ENCODE results near the gene AIMP1.

Gene AIMP1

GRCh38 chr4:106315968-106316772 lies at the start of gene AIMP1, which contains the start of gene TBCK:
Gene AIMP1, plus strand, starts transcription at chr4:106316550. Its CDS starts 8,460 bp downstream, at chr4:106325010.
Gene TBCK, minus strand, starts transcription at chr4:106316209. Its CDS starts 7,249 bp downstream, at chr4:106308960.
- Histone ChIP-seq H3K4me3 (ENCODE audit: low read length in 2 of 2) (peak within 1 kb of the TSS; percentile 78 to 85), H3K27ac (ENCODE audit: low read depth in 2 of 2, low read length in 2 of 2) (peak within 1 kb of the TSS; percentile 93), H3K27me3 (ENCODE audit: control insufficient read depth in 2 of 2, insufficient read depth in 2 of 2, low read length in 2 of 2) (no peaks in the 10 kb centered on the region), H3K9ac (ENCODE audit: low read depth in 1 of 2, low read length in 2 of 2) (peak within 1 kb of the TSS; percentile 90 to 93), H3K9me3 (ENCODE audit: control insufficient read depth in 2 of 2, low read length in 2 of 2) (no peaks in the 10 kb centered on the region), H3K4me1 (ENCODE audit: control insufficient read depth in 2 of 2, insufficient read depth in 2 of 2, low read length in 2 of 2) (peaks cover 9 to 10% of the 10 kb centered on the region in 2 donors), H3K36me3 (ENCODE audit: control insufficient read depth in 2 of 2, insufficient read depth in 2 of 2, low read length in 2 of 2) (no peaks in the 10 kb centered on the region)

GRCh38 chr4:106268786-106269185 lies 47.6 kb upstream of the AIMP1 start:
- no peak overlapping the region for H3K27ac ChIP-seq (ENCODE audit: low read depth in 2 of 2, low read length in 2 of 2)
- H3K27me3 ChIP-seq (ENCODE audit: control insufficient read depth in 2 of 2, insufficient read depth in 2 of 2, low read length in 2 of 2) = no peaks in the 10 kb centered on the region

GRCh38 chr4:106269711-106270110 lies 46.6 kb upstream of the AIMP1 start:
- Histone ChIP-seq H3K4me1 (ENCODE audit: control insufficient read depth in 2 of 2, insufficient read depth in 2 of 2, low read length in 2 of 2) (no peaks in the 10 kb centered on the region), H3K9ac (ENCODE audit: low read depth in 1 of 2, low read length in 2 of 2) (no peak overlapping the region), H3K27ac (ENCODE audit: low read depth in 2 of 2, low read length in 2 of 2) (no peak overlapping the region), H3K9me3 (ENCODE audit: control insufficient read depth in 2 of 2, low read length in 2 of 2) (no peaks in the 10 kb centered on the region), H3K4me3 (ENCODE audit: low read length in 2 of 2) (no peak overlapping the region), H3K36me3 (ENCODE audit: control insufficient read depth in 2 of 2, insufficient read depth in 2 of 2, low read length in 2 of 2) (peaks cover 0 to 3% of the 10 kb centered on the region in 2 donors), H3K27me3 (ENCODE audit: control insufficient read depth in 2 of 2, insufficient read depth in 2 of 2, low read length in 2 of 2) (no peaks in the 10 kb centered on the region)

More at GRCh38 chr4:106268786-106269185, 47.6 kb upstream of the AIMP1 start:
- H3K9me3 ChIP-seq (ENCODE audit: control insufficient read depth in 2 of 2, low read length in 2 of 2) = no peaks in the 10 kb centered on the region
- H3K36me3 ChIP-seq (ENCODE audit: control insufficient read depth in 2 of 2, insufficient read depth in 2 of 2, low read length in 2 of 2) = no peaks in the 10 kb centered on the region
- H3K9ac ChIP-seq (ENCODE audit: low read depth in 1 of 2, low read length in 2 of 2) = no peak overlapping the region
- no peak overlapping the region for H3K4me3 ChIP-seq (ENCODE audit: low read length in 2 of 2)
- H3K4me1 ChIP-seq (ENCODE audit: control insufficient read depth in 2 of 2, insufficient read depth in 2 of 2, low read length in 2 of 2) = no peaks in the 10 kb centered on the region

- peaks cover 2 to 3% of the 10 kb centered on the region in 2 donors for H3K36me3 ChIP-seq (ENCODE audit: control insufficient read depth in 2 of 2, insufficient read depth in 2 of 2, low read length in 2 of 2)
- H3K27ac ChIP-seq (ENCODE audit: low read depth in 2 of 2, low read length in 2 of 2) = no peak overlapping the region
- no peak overlapping the region for H3K9ac ChIP-seq (ENCODE audit: low read depth in 1 of 2, low read length in 2 of 2)
- H3K9me3 ChIP-seq (ENCODE audit: control insufficient read depth in 2 of 2, low read length in 2 of 2) = no peaks in the 10 kb centered on the region
- H3K4me3 ChIP-seq (ENCODE audit: low read length in 2 of 2) = no peak overlapping the region
- no peaks in the 10 kb centered on the region for H3K27me3 ChIP-seq (ENCODE audit: control insufficient read depth in 2 of 2, insufficient read depth in 2 of 2, low read length in 2 of 2)
- no peaks in the 10 kb centered on the region for H3K4me1 ChIP-seq (ENCODE audit: control insufficient read depth in 2 of 2, insufficient read depth in 2 of 2, low read length in 2 of 2)
These were observed 45.6 kb upstream of the AIMP1 start for GRCh38 chr4:106270736-106271135.

- H3K27ac ChIP-seq (ENCODE audit: low read depth in 2 of 2, low read length in 2 of 2) = no peak overlapping the region
- H3K4me1 ChIP-seq (ENCODE audit: control insufficient read depth in 2 of 2, insufficient read depth in 2 of 2, low read length in 2 of 2) = no peaks in the 10 kb centered on the region
- no peaks in the 10 kb centered on the region for H3K27me3 ChIP-seq (ENCODE audit: control insufficient read depth in 2 of 2, insufficient read depth in 2 of 2, low read length in 2 of 2)
- no peak overlapping the region for H3K4me3 ChIP-seq (ENCODE audit: low read length in 2 of 2)
- no peaks in the 10 kb centered on the region for H3K9me3 ChIP-seq (ENCODE audit: control insufficient read depth in 2 of 2, low read length in 2 of 2)
- peaks cover 2 to 3% of the 10 kb centered on the region in 2 donors for H3K36me3 ChIP-seq (ENCODE audit: control insufficient read depth in 2 of 2, insufficient read depth in 2 of 2, low read length in 2 of 2)
- H3K9ac ChIP-seq (ENCODE audit: low read depth in 1 of 2, low read length in 2 of 2) = no peak overlapping the region
These were observed 42.5 kb upstream of the AIMP1 start for GRCh38 chr4:106273831-106274230.

GRCh38 chr4:106277140-106277675 lies 39.1 kb upstream of the AIMP1 start:
- Histone ChIP-seq H3K4me1 (ENCODE audit: control insufficient read depth in 2 of 2, insufficient read depth in 2 of 2, low read length in 2 of 2) (no peaks in the 10 kb centered on the region), H3K27me3 (ENCODE audit: control insufficient read depth in 2 of 2, insufficient read depth in 2 of 2, low read length in 2 of 2) (no peaks in the 10 kb centered on the region), H3K27ac (ENCODE audit: low read depth in 2 of 2, low read length in 2 of 2) (no peak overlapping the region), H3K4me3 (ENCODE audit: low read length in 2 of 2) (no peak overlapping the region), H3K36me3 (ENCODE audit: control insufficient read depth in 2 of 2, insufficient read depth in 2 of 2, low read length in 2 of 2) (peaks cover 2 to 3% of the 10 kb centered on the region in 2 donors), H3K9ac (ENCODE audit: low read depth in 1 of 2, low read length in 2 of 2) (no peak overlapping the region), H3K9me3 (ENCODE audit: control insufficient read depth in 2 of 2, low read length in 2 of 2) (no peaks in the 10 kb centered on the region)

GRCh38 chr4:106284227-106284626 lies 32.1 kb upstream of the AIMP1 start:
- H3K4me1 ChIP-seq (ENCODE audit: control insufficient read depth in 2 of 2, insufficient read depth in 2 of 2, low read length in 2 of 2) = no peaks in the 10 kb centered on the region
- peaks cover 0 to 7% of the 10 kb centered on the region in 2 donors for H3K36me3 ChIP-seq (ENCODE audit: control insufficient read depth in 2 of 2, insufficient read depth in 2 of 2, low read length in 2 of 2)
- no peak overlapping the region for H3K9ac ChIP-seq (ENCODE audit: low read depth in 1 of 2, low read length in 2 of 2)
- H3K4me3 ChIP-seq (ENCODE audit: low read length in 2 of 2) = no peak overlapping the region
- H3K27me3 ChIP-seq (ENCODE audit: control insufficient read depth in 2 of 2, insufficient read depth in 2 of 2, low read length in 2 of 2) = no peaks in the 10 kb centered on the region
- H3K9me3 ChIP-seq (ENCODE audit: control insufficient read depth in 2 of 2, low read length in 2 of 2) = no peaks in the 10 kb centered on the region
- no peak overlapping the region for H3K27ac ChIP-seq (ENCODE audit: low read depth in 2 of 2, low read length in 2 of 2)

GRCh38 chr4:106286611-106287010 lies 29.7 kb upstream of the AIMP1 start:
- H3K36me3 ChIP-seq (ENCODE audit: control insufficient read depth in 2 of 2, insufficient read depth in 2 of 2, low read length in 2 of 2) = peaks cover 4 to 10% of the 10 kb centered on the region in 2 donors
- no peaks in the 10 kb centered on the region for H3K4me1 ChIP-seq (ENCODE audit: control insufficient read depth in 2 of 2, insufficient read depth in 2 of 2, low read length in 2 of 2)
- no peak overlapping the region for H3K27ac ChIP-seq (ENCODE audit: low read depth in 2 of 2, low read length in 2 of 2)
- H3K4me3 ChIP-seq (ENCODE audit: low read length in 2 of 2) = no peak overlapping the region
- H3K9ac ChIP-seq (ENCODE audit: low read depth in 1 of 2, low read length in 2 of 2) = no peak overlapping the region
- no peaks in the 10 kb centered on the region for H3K9me3 ChIP-seq (ENCODE audit: control insufficient read depth in 2 of 2, low read length in 2 of 2)
- H3K27me3 ChIP-seq (ENCODE audit: control insufficient read depth in 2 of 2, insufficient read depth in 2 of 2, low read length in 2 of 2) = no peaks in the 10 kb centered on the region

- peaks cover 5 to 15% of the 10 kb centered on the region in 2 donors for H3K36me3 ChIP-seq (ENCODE audit: control insufficient read depth in 2 of 2, insufficient read depth in 2 of 2, low read length in 2 of 2)
These were observed 28.9 kb upstream of the AIMP1 start for GRCh38 chr4:106287353-106287969.

GRCh38 chr4:106289737-106290136 lies 26.6 kb upstream of the AIMP1 start:
- H3K9ac ChIP-seq (ENCODE audit: low read depth in 1 of 2, low read length in 2 of 2) = no peak overlapping the region
- H3K4me1 ChIP-seq (ENCODE audit: control insufficient read depth in 2 of 2, insufficient read depth in 2 of 2, low read length in 2 of 2) = no peaks in the 10 kb centered on the region
- H3K27me3 ChIP-seq (ENCODE audit: control insufficient read depth in 2 of 2, insufficient read depth in 2 of 2, low read length in 2 of 2) = no peaks in the 10 kb centered on the region
- no peaks in the 10 kb centered on the region for H3K9me3 ChIP-seq (ENCODE audit: control insufficient read depth in 2 of 2, low read length in 2 of 2)
- no peak overlapping the region for H3K4me3 ChIP-seq (ENCODE audit: low read length in 2 of 2)
- no peak overlapping the region for H3K27ac ChIP-seq (ENCODE audit: low read depth in 2 of 2, low read length in 2 of 2)
- peaks cover 9 to 25% of the 10 kb centered on the region in 2 donors for H3K36me3 ChIP-seq (ENCODE audit: control insufficient read depth in 2 of 2, insufficient read depth in 2 of 2, low read length in 2 of 2)

More at GRCh38 chr4:106287353-106287969, 28.9 kb upstream of the AIMP1 start:
- H3K4me3 ChIP-seq (ENCODE audit: low read length in 2 of 2) = no peak overlapping the region
- no peaks in the 10 kb centered on the region for H3K27me3 ChIP-seq (ENCODE audit: control insufficient read depth in 2 of 2, insufficient read depth in 2 of 2, low read length in 2 of 2)
- H3K9ac ChIP-seq (ENCODE audit: low read depth in 1 of 2, low read length in 2 of 2) = no peak overlapping the region
- no peaks in the 10 kb centered on the region for H3K9me3 ChIP-seq (ENCODE audit: control insufficient read depth in 2 of 2, low read length in 2 of 2)
- H3K4me1 ChIP-seq (ENCODE audit: control insufficient read depth in 2 of 2, insufficient read depth in 2 of 2, low read length in 2 of 2) = no peaks in the 10 kb centered on the region
- H3K27ac ChIP-seq (ENCODE audit: low read depth in 2 of 2, low read length in 2 of 2) = no peak overlapping the region

All from mucosa of rectum (tissue), 2 donors.